ENCODE measurements around the gene DPCD. TPM values are rescaled to one million over a fixed set of nuclear protein-coding genes. Genes with fewer than 3 reads are reported as not detected.

The DPCD gene
- total RNA-seq, 2 experiments from 2014 or later: 9.1 to 10.3 TPM

DNA sequence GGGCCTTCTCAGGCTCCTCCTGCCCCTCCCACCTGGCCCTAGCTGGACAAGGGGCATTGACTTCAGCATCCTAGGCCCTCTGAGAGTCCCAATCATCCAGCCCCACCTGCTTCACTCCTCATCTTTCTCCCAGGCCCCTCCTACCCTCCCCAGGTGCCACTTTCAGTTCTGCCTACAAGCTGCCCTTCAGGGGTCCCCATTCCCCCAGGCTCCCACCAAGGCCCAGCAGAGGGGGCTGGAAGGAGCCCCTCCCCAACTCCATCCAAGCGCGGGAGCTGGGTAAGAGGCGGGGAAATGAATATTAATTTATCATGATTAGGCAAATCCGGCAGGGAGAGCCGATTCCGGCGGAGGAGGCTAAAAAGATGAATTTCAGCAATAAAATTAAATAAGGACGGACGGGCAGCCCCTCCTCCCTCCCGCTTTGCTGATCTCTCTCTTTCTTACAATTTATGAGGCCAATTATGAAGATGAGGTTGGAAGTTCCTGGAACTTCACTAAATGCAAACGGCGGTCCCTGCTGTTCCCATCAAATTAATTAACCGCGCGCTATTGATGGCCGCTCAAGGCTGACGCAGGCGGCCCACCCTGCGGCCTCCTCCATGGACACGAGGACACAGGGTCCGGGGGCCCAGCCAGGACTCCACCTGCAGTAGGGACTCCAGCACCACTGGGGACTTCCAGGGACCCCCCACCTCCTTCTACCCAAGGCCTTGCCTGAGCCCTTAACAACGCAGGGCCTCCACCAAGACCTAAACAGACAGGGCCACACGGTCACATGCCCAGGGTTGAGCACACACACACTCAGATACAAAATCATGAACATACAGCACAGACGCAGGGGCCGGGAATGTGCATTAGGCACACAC is 14.0 kb upstream of the DPCD start:
- H3K9me2 ChIP-seq (ENCODE audit: insufficient read depth, low read length): no peaks in the 10 kb centered on the region
- no peak overlapping the region for H3K27ac ChIP-seq (ENCODE audit: low read depth, low read length, poor library complexity, severe bottlenecking)
- no peak for TF ChIP-seq EZH2phosphoT487 (IDR thresholded peaks at IDR 0.05; ENCODE audit: borderline replicate concordance, low read depth, low read length)
- TF ChIP-seq, protein P1, sequence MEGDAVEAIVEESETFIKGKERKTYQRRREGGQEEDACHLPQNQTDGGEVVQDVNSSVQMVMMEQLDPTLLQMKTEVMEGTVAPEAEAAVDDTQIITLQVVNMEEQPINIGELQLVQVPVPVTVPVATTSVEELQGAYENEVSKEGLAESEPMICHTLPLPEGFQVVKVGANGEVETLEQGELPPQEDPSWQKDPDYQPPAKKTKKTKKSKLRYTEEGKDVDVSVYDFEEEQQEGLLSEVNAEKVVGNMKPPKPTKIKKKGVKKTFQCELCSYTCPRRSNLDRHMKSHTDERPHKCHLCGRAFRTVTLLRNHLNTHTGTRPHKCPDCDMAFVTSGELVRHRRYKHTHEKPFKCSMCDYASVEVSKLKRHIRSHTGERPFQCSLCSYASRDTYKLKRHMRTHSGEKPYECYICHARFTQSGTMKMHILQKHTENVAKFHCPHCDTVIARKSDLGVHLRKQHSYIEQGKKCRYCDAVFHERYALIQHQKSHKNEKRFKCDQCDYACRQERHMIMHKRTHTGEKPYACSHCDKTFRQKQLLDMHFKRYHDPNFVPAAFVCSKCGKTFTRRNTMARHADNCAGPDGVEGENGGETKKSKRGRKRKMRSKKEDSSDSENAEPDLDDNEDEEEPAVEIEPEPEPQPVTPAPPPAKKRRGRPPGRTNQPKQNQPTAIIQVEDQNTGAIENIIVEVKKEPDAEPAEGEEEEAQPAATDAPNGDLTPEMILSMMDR (conservative IDR thresholded peaks at IDR 0.05; ENCODE audit: low read length): no peak
- H3K4me3 ChIP-seq (ENCODE audit: low read depth, low read length, poor library complexity, severe bottlenecking): no peak overlapping the region
- ChIA-PET CTCF (ENCODE audit: unreplicated experiment) (no interaction called here), POLR2A (no interaction called here)
- intact Hi-C loops (cut with micrococcal nuclease; ENCODE audit: unreplicated experiment): no loop called here
- no peak overlapping the region for H2AFZ ChIP-seq (ENCODE audit: low read length)
- no peak for DNase-seq (ENCODE audit: low spot score)
- H3K4me2 ChIP-seq (ENCODE audit: low read length): no peak overlapping the region
- H3K4me1 ChIP-seq (ENCODE audit: insufficient read depth, low read length, poor library complexity, severe bottlenecking): peaks cover 20% of the 10 kb centered on the region
- BruUV-seq (replicated peaks): no TSS peak
- no peaks in the 10 kb centered on the region for H4K20me1 ChIP-seq (ENCODE audit: insufficient read depth, low read length)
- 0 out of 2 replicates have a peak, but pooled peaks cover 3% of the 10 kb centered on the region for H3K36me3 ChIP-seq (ENCODE audit: insufficient read depth, low read length)
- no peaks in the 10 kb centered on the region for H3K9me3 ChIP-seq (ENCODE audit: low read length)
- H3K79me2 ChIP-seq (ENCODE audit: insufficient read depth, low read depth, low read length): no peaks in the 10 kb centered on the region

DNA sequence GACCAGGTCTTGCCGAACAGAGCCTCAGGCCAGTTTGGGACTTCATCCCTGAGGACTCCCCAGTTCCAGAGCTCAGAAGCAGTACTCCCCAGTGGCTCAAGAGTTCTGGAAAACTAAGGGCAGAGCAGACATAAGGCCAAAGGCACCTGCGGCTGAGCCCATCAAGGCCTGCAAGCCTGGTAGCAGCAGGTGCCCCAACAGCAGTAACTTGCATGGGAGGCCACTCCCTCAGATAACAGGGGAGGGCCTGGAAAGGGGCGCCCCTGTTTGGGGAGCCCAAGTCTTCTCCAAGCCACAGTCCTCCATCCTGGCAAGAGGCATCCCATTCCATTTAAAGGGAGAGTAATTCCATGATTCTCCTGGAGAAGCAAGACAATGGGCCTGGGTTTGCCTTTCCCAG is 13.0 kb upstream of the DPCD start:
- Histone ChIP-seq H3K4me1 (ENCODE audit: insufficient read depth, low read length, poor library complexity, severe bottlenecking) (peaks cover 14% of the 10 kb centered on the region), H4K20me1 (ENCODE audit: insufficient read depth, low read length) (no peaks in the 10 kb centered on the region), H3K79me2 (ENCODE audit: insufficient read depth, low read depth, low read length) (no peaks in the 10 kb centered on the region), H3K36me3 (ENCODE audit: insufficient read depth, low read length) (0 out of 2 replicates have a peak, but pooled peaks cover 3% of the 10 kb centered on the region), H3K4me2 (ENCODE audit: low read length) (no peak overlapping the region), H3K27ac (ENCODE audit: low read depth, low read length, poor library complexity, severe bottlenecking) (no peak overlapping the region), H3K4me3 (ENCODE audit: low read depth, low read length, poor library complexity, severe bottlenecking) (no peak overlapping the region), H3K9me2 (ENCODE audit: insufficient read depth, low read length) (no peaks in the 10 kb centered on the region), H3K9me3 (ENCODE audit: low read length) (no peaks in the 10 kb centered on the region), H2AFZ (ENCODE audit: low read length) (no peak overlapping the region)
- DNase-seq (ENCODE audit: low spot score): no peak
- ChIA-PET POLR2A (no interaction called here), CTCF (ENCODE audit: unreplicated experiment) (no interaction called here)
- BruUV-seq (replicated peaks): no TSS peak
- intact Hi-C loops (cut with micrococcal nuclease; ENCODE audit: unreplicated experiment): no loop called here
- no peak for TF ChIP-seq EZH2phosphoT487 (IDR thresholded peaks at IDR 0.05; ENCODE audit: borderline replicate concordance, low read depth, low read length)
- TF ChIP-seq, protein P1 (conservative IDR thresholded peaks at IDR 0.05; ENCODE audit: low read length): no peak

Measured in OCI-LY7 (cell line).